ENCODE results near the gene ANKRD12. TPM values are rescaled to one million over a fixed set of nuclear protein-coding genes. Genes with fewer than 3 reads are reported as not detected.

The ANKRD12 gene
- total RNA-seq, 1 donor from 2014 or later, result 47.6 TPM

DNA sequence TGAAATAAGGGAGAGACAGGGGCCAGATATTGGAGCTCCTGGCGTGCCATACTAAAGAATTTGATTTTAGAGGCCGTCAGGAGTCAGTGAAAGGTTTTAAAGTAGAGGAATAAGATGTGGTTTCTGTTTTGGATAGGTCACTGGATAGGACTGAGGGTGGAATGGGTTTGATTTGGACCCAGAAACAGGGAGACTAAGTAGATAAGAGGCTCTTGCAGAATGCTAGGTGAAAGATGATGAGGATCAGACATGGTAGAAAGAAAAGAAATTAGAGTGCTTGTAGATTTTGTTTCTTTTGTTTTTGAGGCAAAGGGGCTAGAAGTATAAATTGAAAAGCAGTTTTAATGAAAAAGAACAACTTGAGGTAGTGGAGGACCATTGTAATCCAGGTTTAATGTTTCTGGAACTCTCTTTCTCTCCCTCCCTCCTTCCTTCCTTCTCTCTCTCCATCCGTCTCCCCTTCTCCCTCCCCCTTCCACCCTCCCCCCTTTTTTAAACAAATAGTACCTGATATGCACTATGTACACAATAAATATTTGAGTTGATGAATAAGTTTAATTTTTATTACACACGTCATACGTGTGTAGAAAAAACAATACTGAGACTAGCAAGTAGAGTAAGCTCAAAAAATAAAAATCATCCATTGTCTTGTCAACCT is 32.2 kb upstream of the ANKRD12 start:
- Mint-ChIP-seq H3K4me1 (peaks cover 68% of the 10 kb centered on the region), H3K27ac (peak overlapping the region; percentile 96), H3K9me3 (no peaks in the 10 kb centered on the region), H3K4me3 (peak overlapping the region; percentile 88), H3K27me3 (ENCODE audit: low read depth) (no peaks in the 10 kb centered on the region), H3K36me3 (no peaks in the 10 kb centered on the region)
- no peak for DNase-seq (ENCODE audit: low spot score in 2 of 2, unreplicated experiment in 2 of 2)
- TF ChIP-seq, protein P1, sequence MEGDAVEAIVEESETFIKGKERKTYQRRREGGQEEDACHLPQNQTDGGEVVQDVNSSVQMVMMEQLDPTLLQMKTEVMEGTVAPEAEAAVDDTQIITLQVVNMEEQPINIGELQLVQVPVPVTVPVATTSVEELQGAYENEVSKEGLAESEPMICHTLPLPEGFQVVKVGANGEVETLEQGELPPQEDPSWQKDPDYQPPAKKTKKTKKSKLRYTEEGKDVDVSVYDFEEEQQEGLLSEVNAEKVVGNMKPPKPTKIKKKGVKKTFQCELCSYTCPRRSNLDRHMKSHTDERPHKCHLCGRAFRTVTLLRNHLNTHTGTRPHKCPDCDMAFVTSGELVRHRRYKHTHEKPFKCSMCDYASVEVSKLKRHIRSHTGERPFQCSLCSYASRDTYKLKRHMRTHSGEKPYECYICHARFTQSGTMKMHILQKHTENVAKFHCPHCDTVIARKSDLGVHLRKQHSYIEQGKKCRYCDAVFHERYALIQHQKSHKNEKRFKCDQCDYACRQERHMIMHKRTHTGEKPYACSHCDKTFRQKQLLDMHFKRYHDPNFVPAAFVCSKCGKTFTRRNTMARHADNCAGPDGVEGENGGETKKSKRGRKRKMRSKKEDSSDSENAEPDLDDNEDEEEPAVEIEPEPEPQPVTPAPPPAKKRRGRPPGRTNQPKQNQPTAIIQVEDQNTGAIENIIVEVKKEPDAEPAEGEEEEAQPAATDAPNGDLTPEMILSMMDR (IDR thresholded peaks at IDR 0.05; ENCODE audit: unreplicated experiment), result no peak

DNA sequence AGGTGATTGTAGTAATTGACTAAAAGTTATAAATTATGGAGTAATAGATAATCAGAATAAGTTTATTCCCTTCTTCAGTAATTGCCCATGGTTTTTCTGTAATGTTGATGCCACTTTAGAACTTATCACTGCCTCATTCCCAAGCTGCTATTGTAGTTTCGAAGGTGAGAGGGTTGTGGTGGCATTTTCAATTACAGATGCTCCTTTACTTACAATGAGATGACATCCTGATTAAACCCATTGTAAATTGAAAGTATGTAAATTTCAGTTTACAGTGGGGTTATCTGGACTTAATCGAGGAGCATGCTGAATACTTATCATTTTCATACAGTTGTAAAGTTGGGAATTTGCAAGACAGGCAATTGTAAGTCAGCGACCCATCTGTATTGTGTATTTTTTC is 31.2 kb upstream of the ANKRD12 start:
- no peaks in the 10 kb centered on the region for H3K27me3 Mint-ChIP-seq (ENCODE audit: low read depth)
- TF ChIP-seq, protein P1 (IDR thresholded peaks at IDR 0.05; ENCODE audit: unreplicated experiment), result no peak
- peak overlapping the region; percentile 88 for H3K4me3 Mint-ChIP-seq
- no peaks in the 10 kb centered on the region for H3K9me3 Mint-ChIP-seq
- H3K36me3 Mint-ChIP-seq, result no peaks in the 10 kb centered on the region
- peaks cover 74% of the 10 kb centered on the region for H3K4me1 Mint-ChIP-seq
- no peak for DNase-seq (ENCODE audit: low spot score in 2 of 2, unreplicated experiment in 2 of 2)
- no peak overlapping the region for H3K27ac Mint-ChIP-seq

DNA sequence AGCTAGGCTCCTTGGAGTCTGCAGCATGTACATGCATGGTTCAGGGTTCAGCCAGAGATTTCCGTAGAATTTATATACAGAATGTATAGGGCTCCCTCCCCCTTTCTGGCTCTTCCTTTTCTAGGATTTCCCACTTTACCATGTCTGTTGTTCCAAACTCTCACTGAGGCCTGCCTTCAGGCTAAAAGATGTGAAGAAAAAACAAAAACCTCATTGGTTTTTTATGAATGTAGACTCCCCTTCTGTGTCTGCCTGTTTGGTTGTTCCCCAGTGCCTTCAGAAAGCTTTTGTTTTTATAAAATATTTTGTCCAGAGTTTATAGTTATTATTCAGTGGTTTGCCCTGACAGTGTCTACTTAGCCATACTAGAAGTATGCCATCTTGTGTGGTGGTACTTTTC is 30.5 kb upstream of the ANKRD12 start:
- Mint-ChIP-seq H3K27ac (peak overlapping the region; percentile 32), H3K36me3 (no peaks in the 10 kb centered on the region), H3K27me3 (ENCODE audit: low read depth) (no peaks in the 10 kb centered on the region), H3K9me3 (no peaks in the 10 kb centered on the region), H3K4me3 (peak overlapping the region; percentile 88), H3K4me1 (peaks cover 75% of the 10 kb centered on the region)
- TF ChIP-seq, protein P1 (IDR thresholded peaks at IDR 0.05; ENCODE audit: unreplicated experiment), result no peak
- DNase-seq (ENCODE audit: low spot score in 2 of 2, unreplicated experiment in 2 of 2), result no peak

DNA sequence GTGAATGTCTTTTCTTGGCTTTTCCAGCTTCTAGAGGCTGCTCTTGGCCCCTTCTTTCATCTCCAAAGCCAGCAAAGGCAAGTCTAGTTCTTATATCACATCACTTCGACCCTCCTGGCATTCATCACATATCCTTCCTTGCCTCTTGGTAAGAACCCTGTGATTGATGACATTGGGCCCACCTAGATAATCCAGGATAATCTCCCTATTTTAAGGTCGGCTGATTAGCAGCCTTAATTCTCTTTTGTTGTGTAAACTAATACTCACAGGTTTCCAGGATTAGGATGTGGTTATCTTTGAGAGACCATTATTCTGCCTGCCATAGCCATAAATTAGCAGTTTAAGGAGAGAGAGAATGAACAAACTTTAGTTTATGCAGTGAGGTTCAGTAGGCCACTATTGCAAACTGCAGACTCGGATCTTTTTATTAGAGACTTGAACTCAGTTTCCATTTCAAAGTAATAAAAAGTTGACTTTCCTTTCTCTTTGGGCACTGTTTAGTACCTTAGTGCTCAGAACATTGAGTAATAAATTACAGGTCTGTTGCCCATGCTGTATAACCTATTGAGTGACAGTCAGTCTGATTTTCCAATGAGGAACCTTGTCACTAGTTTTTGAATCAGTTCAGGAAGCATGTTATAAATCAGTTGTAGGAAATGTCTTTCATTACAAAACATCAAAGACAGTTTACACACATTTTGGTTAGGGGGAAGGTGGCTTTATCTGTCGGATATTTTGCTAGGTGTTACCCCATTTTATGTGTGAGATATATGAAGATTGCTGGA is 29.6 kb upstream of the ANKRD12 start:
- Mint-ChIP-seq H3K27me3 (ENCODE audit: low read depth) (no peaks in the 10 kb centered on the region), H3K36me3 (no peaks in the 10 kb centered on the region), H3K4me1 (peaks cover 68% of the 10 kb centered on the region), H3K9me3 (no peaks in the 10 kb centered on the region), H3K27ac (peak overlapping the region; percentile 54), H3K4me3 (no peak overlapping the region)
- no peak for DNase-seq (ENCODE audit: low spot score in 2 of 2, unreplicated experiment in 2 of 2)
- TF ChIP-seq, protein P1 (IDR thresholded peaks at IDR 0.05; ENCODE audit: unreplicated experiment), result no peak

DNA sequence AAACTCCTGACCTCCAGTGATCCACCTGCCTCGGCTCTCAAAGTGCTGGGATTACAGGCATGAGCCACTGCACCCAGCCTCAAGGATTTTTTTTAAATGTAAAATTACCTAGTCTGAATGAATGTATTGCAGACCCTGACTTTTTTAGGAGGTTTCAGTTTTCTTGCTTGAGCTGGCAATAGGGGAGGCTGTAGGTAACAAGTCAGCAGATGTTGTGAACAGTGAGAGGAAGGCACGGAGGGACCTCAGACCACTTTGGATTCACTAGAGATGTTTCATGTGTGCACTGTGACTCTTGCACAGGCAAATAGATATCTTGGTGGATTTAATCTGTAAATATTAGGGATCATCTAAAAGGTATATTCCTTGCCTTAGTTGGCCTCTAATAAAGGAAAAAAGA is 27.7 kb upstream of the ANKRD12 start:
- DNase-seq (ENCODE audit: low spot score in 2 of 2, unreplicated experiment in 2 of 2), result no peak
- no peaks in the 10 kb centered on the region for H3K9me3 Mint-ChIP-seq
- peaks cover 57% of the 10 kb centered on the region for H3K4me1 Mint-ChIP-seq
- TF ChIP-seq, protein P1 (IDR thresholded peaks at IDR 0.05; ENCODE audit: unreplicated experiment), result no peak
- H3K4me3 Mint-ChIP-seq, result no peak overlapping the region
- peak overlapping the region; percentile 57 for H3K27ac Mint-ChIP-seq
- no peaks in the 10 kb centered on the region for H3K27me3 Mint-ChIP-seq (ENCODE audit: low read depth)
- H3K36me3 Mint-ChIP-seq, result peaks cover 2% of the 10 kb centered on the region
